CD4-positive, alpha-beta T cell treated with Interleukin-15 for 1 hour (primary cell): ENCODE measurements around the gene WAPL.
A peak's percentile ranks its signal among the peaks of the same experiment; 100 is the strongest.
"Not testable (repeated sequence)": the region's sequence is repeated elsewhere in the genome, so short reads cannot be mapped to it uniquely, and the experiment has no call there.

Experiments
- DNase-seq: peaks from one replicate; pipeline ENCODE4 v3.0.0-alpha.2; 2020

Gene WAPL, protein sequence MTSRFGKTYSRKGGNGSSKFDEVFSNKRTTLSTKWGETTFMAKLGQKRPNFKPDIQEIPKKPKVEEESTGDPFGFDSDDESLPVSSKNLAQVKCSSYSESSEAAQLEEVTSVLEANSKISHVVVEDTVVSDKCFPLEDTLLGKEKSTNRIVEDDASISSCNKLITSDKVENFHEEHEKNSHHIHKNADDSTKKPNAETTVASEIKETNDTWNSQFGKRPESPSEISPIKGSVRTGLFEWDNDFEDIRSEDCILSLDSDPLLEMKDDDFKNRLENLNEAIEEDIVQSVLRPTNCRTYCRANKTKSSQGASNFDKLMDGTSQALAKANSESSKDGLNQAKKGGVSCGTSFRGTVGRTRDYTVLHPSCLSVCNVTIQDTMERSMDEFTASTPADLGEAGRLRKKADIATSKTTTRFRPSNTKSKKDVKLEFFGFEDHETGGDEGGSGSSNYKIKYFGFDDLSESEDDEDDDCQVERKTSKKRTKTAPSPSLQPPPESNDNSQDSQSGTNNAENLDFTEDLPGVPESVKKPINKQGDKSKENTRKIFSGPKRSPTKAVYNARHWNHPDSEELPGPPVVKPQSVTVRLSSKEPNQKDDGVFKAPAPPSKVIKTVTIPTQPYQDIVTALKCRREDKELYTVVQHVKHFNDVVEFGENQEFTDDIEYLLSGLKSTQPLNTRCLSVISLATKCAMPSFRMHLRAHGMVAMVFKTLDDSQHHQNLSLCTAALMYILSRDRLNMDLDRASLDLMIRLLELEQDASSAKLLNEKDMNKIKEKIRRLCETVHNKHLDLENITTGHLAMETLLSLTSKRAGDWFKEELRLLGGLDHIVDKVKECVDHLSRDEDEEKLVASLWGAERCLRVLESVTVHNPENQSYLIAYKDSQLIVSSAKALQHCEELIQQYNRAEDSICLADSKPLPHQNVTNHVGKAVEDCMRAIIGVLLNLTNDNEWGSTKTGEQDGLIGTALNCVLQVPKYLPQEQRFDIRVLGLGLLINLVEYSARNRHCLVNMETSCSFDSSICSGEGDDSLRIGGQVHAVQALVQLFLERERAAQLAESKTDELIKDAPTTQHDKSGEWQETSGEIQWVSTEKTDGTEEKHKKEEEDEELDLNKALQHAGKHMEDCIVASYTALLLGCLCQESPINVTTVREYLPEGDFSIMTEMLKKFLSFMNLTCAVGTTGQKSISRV (N-terminal part only)

DNA sequence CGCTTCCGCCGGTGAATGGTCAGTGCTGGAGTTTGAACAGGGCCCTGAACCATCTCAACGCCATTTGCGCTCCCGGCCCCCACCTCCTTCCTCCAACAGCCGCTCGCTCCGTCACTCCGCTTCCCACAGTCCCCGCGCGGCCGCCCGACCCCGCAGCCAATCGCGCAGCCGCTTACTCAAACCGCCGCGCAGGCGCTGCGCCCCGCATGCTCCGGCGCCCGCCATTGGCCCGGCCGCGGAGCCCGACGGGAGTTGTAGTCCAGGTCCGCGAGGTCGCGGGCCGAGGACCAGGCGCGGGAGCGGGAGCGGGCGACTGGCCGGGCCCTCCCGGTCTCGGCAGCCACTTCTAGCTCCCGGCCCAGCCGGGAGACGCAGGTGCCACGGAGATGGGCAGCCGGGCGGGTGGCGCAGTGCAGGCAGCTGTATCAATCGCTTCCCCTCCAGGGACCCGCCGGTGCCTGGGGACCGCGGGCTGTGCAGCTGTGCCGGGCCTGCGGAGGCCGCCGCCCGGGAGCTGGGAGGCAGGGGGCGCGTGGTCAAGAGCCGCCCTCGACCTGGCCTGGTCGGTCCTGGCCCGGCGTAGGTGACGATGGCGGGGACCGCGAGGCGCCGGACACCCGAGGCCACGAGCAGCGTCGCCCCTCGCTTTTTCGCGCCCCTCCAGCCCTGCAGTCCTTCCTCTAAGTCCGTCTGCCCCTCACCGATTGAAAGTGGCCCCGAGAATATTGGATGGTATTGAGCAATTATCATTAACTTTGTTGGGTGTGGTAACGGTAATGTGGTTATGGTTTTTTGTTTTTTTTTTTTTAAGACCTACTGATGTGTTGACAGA is at the start of gene WAPL:
TSS of gene WAPL (minus strand) at position 115 of the 832 bp plus-strand sequence. CDS start 3,723 bp downstream, outside the sequence.
- peak; percentile 92 for DNase-seq

DNA sequence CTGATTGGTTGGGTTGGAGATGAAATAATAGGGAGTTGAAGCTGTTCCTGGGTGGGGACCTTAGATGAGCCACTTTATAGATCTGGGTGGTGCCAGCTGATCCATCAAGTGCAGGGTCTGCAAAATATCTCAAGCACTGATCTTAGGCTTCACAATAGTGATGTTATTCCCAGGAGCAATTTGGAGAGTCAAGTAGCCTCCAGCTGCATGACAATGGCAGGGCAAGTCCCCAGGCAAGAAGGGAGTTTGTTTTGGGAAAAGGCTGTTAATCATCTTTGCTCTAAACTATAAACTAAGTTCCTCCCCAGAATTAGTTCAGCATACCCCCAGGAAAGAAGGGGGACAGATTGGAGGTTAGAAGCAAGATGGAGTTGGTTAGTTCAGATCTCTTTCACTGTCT is 47.7 kb upstream of the WAPL start:
- no peak for DNase-seq

DNA sequence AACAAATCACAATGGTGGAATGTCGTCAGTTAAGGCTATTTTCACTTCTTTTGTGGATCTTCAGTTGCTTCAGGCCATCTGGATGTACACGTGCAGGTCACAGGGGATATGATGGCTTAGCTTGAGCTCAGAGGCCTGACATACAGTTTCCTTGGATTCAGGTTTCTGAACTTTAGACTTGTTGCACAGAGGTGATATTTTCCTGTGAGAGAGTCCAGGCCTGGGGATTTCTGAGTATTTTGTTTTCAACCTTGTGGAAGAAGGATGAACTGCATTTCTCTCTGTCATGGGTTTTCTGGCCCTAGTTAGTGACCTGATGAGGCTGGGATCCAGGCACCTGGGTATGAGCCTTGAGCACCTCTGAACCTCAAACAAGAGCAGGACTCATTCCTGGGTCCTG is 44.9 kb upstream of the WAPL start:
- DNase-seq: not testable (repeated sequence)

DNA sequence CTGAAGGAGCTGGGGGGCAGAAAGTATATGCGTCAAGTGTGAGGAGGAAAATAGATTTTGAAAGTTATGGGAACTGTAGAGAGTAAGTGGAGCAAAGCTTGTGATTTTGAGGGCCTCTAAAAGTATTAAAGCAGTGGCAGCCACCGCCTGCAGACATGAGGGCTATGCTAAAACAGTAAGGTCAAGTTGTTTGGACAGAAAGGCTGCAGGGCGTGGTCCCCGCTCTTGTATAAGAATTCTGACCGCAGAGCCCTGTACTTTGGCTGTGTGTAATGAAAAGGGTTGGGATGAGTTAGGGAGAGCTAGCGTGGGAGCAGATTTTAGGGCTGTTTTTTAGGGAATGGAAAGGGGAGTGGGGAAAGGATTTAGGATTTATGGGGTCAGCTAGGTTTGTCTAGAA is 41.7 kb upstream of the WAPL start:
- DNase-seq: not testable (repeated sequence)

DNA sequence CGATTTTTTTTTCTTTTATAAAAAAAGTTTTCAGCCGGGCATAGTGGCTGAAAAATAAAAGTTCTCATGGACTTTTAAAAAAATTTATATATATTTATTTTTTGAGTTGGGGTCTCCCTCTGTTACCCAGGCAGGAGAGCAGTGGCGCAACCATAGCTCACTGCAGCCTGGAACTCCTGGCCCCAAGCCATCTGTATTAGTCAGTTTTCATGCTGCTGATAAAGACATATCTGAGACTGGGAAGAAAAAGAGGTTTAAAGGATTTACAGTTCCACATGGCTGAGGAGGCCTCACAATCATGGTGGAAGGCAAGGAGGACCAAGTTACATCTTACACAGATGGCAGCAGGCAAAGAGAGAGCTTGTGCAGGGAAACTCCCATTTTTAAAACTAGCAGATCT is 37.1 kb upstream of the WAPL start:
- DNase-seq: not testable (repeated sequence)

DNA sequence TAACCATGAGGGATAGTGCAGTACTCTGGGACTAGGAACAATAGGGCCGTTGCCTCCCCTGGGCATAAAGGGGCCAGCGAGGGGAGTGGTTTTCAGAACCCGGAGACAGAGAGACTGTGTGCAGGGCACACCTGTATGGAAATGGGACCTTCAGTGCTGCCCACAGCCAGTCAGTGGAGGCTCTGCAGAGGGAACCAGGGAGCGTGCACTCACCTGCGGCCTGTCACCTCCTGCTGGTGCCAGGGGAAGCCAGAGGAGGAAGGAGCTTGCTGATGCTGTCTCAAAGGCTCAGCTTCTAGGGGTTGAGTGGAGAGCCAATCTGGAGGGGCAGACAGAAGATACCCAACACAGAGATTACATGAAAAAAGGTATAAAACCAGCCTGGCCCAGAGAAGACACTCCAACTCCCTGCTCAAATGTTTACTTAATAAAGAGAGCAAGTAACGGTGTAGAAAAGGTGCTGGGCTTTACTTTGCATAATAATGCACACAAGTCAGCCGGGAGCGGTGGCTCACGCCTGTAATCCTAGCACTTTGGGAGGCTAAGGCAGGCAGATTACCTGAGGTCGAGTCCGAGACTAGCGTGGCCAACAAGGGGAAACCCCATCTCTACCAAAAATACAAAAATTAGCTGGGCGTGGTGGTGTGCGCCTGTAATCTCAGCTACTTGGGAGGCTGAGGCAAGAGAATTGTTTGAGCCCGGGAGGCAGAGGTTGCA is 35.5 kb upstream of the WAPL start:
- no peak for DNase-seq

DNA sequence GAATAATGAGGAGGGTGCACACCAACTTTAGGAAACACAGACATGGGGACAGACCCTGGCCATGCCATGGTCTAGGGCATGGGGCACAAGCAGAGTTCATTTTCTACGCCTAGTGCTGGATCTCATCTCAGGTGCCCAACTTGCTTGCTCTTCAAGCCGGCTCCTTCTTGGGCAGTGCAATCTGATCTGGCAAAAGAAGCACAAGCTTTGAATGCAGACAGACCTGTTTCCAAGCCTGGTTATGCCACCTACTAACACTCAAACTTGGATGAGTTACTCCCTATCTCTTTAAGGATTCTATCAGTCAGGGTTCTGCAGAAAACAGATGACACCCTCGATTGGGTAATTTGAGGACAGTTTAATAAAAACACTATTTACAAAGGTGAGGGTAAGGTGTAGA is 34.9 kb upstream of the WAPL start:
- no peak for DNase-seq

DNA sequence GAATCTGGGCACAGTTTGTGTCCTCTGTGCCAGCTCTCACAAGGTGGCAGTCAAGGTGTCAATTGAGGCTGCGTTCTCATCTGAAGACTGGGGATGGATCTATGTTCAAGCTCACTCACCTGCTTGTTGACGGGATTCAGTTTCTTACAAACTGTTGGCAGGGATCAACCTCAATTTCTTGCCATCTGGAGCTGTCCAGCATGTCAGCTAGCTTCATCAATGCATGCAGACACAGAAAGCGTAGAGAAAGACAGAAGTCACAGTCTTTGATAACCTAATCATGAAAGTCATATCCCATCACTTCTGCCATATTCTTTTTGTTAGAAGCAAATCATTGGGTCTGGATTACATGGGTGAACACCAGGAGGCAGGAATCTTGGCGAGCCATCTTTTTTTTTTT is 32.0 kb upstream of the WAPL start:
- DNase-seq: no peak

DNA sequence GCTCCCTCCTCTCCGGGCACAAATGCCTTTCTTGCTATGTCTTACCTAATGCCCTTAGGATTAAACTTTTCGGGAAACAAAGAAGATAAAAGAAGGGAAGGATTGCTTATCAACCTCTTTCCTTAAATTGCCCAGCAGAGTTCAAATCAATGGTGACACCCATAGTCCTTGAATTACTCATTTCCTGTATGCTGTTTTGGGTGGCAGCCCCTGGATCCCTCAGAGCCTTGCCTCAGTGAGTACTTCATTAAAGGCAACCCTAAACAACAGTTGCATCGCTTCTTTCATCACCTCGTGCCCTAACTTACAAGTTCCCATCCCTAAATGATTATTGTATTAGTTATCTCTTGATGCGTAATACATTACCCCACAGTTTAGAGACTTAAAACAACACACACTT is 31.6 kb upstream of the WAPL start:
- DNase-seq: no peak

DNA sequence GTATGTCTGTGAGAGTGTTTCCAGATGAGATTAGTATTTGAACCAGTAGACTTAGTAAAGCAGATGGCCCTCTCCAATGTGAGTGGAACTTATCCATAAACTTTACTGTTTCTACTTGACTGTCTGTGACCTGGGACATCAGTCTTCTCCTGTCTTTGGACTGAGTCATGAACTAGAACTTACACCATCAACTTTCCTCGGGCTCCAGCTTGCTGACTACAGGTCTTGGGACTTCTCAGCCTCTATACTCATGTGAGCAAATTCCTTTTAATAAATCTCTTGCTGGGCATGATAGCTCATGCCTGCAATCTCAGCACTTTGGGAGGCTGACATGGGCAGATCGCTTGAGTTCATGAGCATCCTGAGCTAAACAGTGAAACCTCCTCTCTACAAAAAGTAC is 25.7 kb upstream of the WAPL start:
- DNase-seq: no peak

DNA sequence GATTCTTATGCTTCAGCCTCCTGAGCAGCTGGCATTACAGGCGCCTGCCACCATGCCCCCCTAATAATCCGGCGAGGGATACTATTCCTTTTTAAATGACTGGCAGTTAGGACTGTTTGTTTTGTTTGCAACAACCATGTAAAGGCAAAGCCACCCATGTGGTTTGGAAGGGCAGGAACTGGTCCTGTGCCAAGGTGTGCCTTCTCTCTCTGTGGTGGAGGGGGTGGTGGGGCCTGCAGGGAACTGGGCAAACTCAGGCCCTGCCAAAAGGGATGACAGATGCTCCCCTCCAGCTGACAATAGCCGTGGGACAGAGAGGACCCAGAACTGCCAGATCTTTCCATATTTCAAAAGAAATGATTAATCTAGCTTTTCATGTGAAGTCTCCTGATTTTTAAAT is 23.5 kb upstream of the WAPL start:
- DNase-seq: no peak

DNA sequence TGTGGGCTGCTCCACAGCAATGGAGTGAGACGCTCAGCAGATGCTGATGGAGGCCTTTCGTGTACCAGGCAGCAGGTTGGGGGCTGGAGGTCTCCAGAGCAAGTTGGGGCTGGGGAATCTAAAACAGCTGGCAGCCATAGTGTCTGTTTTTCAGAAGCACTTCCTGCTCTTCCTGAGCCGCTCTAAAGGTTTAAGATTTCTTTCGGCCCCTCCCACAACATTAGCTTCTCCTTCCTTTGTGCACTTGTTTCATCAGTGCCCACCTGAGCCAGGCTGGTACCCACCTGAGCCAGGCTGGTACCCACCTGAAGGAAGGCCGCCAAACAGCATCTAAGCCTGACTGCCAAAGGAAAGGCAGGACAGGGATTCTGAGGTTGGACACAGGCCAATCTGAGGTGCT is 18.4 kb upstream of the WAPL start:
- no peak for DNase-seq

DNA sequence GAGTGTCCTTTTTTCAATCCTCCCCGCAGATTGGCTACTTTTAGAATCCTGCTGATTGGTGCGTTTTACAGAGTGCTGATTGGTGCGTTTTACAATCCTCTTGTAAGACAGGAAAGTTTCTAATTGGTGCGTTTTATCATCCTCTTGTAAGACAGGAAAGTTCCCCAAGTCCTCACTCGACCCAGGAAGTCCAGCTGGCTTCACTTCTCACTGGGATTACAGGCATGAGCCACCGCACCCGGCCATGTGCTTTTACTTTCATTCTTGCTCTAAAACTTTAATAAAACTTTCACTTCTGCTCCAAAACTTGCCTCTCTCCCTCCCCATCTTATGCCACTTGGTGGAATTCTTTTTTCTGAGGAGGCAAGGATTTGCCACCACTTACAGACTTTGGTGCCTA is 17.0 kb upstream of the WAPL start:
- no peak for DNase-seq

DNA sequence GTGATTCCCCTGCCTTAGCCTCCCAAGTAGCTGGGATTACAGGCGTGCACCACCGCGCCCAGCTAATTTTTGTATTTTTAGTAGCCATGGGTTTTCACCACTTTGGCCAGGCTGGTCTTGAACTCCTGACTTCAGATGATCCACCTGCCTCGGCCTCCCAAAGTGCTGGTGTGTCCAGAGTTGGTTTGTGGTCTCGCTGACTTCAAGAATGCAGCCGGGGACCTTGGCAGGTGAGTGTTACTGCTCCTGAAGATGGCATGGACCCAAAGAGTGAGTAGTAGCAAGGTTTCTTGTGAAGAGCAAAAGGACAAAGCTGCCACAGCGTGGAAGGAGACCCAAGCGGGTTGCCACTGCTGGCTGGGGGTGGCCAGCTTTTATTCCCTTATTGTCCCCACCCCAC is 16.4 kb upstream of the WAPL start:
- not testable (repeated sequence) for DNase-seq

DNA sequence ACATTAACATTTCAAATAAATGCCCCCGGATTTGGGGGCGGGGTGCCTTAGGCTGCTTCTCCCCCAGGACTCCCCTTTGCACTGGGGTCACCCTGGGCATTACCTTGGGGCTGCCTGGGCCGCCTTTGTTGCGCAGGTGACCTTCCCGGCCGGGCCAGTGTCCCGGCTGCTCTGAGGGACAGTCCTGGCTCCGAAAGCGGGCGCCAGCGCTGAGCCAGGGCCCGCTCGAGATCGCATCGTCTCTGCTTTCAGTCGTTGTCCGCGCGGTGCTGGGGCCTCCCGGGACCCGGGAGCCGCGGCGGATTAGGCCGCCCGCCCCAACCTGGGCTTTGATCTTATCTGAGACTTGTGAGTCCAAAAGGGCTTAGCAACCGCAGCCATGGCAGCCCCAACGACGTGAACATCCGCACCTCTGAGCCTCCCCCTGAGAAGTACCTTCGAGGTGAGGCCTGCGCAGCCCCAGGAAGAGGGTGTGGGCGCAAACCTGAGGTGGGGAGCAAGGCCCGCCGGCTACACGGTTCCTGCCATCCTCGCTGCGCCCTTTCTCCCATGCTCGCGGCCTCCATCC is 14.8 kb upstream of the WAPL start:
- peak; percentile 65 for DNase-seq

DNA sequence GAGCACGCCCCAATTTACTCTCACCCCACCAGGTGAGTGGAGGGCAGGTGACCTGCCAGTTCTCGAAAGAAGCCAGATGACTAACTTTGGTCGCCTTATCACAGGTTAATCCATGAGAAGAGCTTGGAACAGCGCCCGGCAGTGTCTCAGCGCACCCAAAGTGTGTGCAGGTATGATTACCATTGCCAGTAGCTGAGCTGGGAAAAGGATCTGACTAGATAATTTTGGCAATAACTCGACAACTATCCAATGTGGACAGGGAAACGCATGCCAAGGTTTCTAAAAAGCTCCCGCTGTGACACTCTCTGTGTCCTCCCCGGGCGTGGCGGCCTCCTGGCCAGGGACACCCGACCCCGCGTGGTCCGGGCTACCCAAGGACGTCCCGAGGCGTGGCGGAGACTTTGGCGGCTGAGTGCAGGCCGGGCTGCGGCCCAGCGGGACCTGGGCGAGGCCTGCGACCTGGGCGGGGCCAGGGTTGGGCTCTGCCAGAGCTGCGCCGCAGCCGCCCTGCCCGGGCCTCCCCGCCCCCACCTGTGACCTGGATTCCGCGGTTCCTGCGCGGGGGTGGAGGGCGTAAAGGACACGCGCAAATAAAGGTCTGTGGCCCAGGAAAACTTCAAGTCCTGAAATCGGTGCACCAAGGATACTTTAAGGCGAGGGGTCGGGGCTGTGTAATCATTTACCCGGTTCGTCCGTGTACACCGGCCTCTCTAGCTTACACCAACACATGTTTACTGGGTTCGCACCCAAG is 13.7 kb upstream of the WAPL start:
- peak; percentile 40 for DNase-seq

DNA sequence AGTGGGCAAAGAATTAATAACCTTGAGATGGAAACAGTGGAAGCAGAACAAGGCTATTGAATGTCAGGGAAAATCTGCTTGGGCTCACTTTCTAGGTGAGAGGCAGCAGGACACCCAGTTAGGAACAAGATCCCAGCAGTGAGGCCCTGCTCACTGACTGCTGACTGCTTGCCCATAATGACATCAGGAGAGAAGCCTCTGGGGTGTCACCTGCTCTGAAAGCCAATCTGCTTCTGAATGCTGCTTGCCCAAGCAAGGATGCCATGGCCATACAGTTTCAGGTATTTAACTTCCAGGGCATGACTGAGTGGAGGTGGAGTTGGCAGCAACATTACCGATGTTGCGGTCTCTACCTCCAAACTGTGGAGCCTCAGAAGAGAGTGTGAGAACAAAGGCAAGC is 11.7 kb upstream of the WAPL start:
- no peak for DNase-seq

DNA sequence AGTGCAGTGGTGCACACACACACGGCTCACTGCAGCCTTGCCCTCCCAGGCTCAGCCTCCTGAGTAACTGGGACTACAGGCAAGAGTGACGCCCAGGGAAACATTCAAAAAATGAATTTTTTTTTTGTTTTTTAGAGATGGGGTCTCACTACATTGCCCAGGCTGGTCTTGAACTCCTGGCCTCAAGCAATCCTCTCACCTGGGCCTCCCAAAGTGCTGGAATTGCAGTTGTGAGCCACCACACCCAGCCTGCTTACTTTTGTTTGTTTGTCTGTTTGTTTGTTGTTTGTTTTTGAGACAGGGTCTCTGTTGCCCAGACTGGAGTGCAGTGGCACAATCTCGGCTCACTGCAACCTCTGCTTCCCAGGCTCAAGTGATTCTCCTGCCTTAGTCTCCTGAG is 7.1 kb upstream of the WAPL start:
- not testable (repeated sequence) for DNase-seq

DNA sequence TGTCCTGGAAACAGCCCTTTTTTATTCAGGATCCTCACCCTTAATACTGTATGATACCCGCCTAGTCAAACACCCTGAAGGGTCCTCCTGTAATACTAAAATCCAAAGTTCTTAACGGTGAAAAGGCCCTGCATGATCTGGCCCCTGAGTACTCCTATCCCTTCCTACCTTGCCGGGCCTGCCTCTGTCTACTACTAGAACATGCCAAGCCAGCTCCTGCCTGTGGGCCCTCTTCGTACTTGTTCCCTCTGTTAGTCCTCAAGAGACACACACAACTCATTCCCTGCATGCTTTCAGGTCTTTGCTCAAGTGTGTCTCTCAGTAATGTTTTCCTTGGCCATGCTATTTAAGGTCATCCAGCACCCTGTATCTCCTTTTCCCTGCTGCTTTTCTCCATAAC is 5.0 kb upstream of the WAPL start:
- no peak for DNase-seq

DNA sequence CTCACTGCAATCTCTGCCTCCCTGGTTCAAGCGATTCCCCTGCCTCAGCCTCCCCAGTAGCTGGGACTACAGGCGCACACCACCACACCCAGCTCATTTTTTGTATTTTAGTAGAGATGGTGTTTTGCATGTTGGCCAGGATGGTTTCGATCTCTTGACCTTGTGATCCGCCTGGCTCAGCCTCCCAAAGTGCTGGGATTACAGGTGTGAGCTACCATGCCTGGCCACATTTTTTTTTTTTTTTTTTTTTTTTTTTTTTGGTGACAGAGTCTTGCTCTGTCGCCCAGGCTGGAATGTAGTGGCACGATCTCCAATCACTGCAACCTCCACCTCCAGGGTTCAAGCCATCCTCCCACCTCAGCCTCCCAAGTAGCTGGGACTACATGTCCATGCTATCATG is 4.1 kb upstream of the WAPL start:
- not testable (repeated sequence) for DNase-seq
